Skeletal muscle satellite cell (primary cell): ENCODE data around the gene ST6GALNAC1. TPM values are rescaled to one million over a fixed set of nuclear protein-coding genes. Genes with fewer than 3 reads are reported as not detected.

Source experiments
- H3K27me3 ChIP-seq: 2 replicates; pipeline ENCODE4 v1.7.0; 2013; ENCODE audit warnings: low read length; ENCODE audit not compliant: control insufficient read depth, insufficient read depth
- H3K36me3 ChIP-seq: 2 replicates; pipeline ENCODE4 v1.7.0; 2013; ENCODE audit warnings: mild to moderate bottlenecking, control low read depth, low read length; ENCODE audit not compliant: insufficient read depth
- H3K4me1 ChIP-seq: 2 replicates; pipeline ENCODE4 v1.7.0; 2013; ENCODE audit warnings: low read length; ENCODE audit not compliant: control insufficient read depth, insufficient read depth
- H3K4me2 ChIP-seq: 2 replicates; pipeline ENCODE4 v1.7.0; 2013; ENCODE audit warnings: mild to moderate bottlenecking, low read length
- H3K4me3 ChIP-seq: 2 replicates; pipeline ENCODE4 v1.7.0; 2013; ENCODE audit warnings: low read length
- H3K9ac ChIP-seq: 2 replicates; pipeline ENCODE4 v1.7.0; 2013; ENCODE audit warnings: mild to moderate bottlenecking, low read depth, low read length, moderate library complexity
- H3K9me3 ChIP-seq: replicated peaks from 2 replicates; pipeline ENCODE4 v1.7.0; 2013; ENCODE audit warnings: mild to moderate bottlenecking, control low read depth, low read length
- total RNA-seq: library from RNA; depleted of rRNA; stranded (reverse); fragments of >200 nt; gene quantifications from 2 replicates; pipeline ENCODE4 v1.2.3, GENCODE V29; 2012; rRNA removed

The ST6GALNAC1 gene, protein sequence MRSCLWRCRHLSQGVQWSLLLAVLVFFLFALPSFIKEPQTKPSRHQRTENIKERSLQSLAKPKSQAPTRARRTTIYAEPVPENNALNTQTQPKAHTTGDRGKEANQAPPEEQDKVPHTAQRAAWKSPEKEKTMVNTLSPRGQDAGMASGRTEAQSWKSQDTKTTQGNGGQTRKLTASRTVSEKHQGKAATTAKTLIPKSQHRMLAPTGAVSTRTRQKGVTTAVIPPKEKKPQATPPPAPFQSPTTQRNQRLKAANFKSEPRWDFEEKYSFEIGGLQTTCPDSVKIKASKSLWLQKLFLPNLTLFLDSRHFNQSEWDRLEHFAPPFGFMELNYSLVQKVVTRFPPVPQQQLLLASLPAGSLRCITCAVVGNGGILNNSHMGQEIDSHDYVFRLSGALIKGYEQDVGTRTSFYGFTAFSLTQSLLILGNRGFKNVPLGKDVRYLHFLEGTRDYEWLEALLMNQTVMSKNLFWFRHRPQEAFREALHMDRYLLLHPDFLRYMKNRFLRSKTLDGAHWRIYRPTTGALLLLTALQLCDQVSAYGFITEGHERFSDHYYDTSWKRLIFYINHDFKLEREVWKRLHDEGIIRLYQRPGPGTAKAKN
- not detected in 2 replicates for total RNA-seq

DNA sequence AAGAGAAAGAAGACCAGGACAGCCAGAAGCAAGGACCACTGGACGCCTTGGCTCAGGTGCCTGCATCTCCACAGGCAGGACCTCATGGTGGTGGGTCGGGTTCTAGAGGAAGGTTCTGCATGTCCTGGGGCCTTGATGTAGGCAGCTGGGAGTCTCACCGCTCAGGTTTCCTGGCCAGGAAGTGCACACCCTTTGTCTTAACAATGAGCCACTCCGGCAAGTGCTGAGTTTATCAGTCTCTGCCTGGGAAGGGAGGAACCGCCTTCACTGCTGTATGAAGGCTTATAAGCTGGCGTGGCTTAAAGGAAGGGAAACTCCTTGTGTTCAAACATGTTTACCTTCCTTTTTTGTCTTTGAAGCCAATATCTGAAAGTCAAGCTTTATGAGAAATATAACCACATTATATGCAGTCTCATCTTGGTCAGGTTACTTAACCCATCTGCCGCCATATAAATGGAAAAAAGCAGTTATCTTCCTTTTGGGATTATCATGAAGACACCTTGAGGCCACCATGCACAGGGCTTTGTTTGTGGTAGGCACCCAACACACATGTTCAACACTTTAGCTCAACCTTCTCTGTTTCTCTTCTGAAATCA lies at the start of gene ST6GALNAC1:
ST6GALNAC1 (minus strand) TSS at position 205 of the 596 bp plus-strand sequence; CDS start at position 86, 119 bp downstream.
- H3K4me1 ChIP-seq = no peaks in the 10 kb centered on the region
- no peaks in the 10 kb centered on the region for H3K36me3 ChIP-seq
- no peaks in the 10 kb centered on the region for H3K9me3 ChIP-seq
- H3K4me3 ChIP-seq = no peak within 1 kb of the TSS
- H3K9ac ChIP-seq = no peak within 1 kb of the TSS
- peaks cover 52% of the 10 kb centered on the region for H3K27me3 ChIP-seq
- no peak within 1 kb of the TSS for H3K4me2 ChIP-seq

DNA sequence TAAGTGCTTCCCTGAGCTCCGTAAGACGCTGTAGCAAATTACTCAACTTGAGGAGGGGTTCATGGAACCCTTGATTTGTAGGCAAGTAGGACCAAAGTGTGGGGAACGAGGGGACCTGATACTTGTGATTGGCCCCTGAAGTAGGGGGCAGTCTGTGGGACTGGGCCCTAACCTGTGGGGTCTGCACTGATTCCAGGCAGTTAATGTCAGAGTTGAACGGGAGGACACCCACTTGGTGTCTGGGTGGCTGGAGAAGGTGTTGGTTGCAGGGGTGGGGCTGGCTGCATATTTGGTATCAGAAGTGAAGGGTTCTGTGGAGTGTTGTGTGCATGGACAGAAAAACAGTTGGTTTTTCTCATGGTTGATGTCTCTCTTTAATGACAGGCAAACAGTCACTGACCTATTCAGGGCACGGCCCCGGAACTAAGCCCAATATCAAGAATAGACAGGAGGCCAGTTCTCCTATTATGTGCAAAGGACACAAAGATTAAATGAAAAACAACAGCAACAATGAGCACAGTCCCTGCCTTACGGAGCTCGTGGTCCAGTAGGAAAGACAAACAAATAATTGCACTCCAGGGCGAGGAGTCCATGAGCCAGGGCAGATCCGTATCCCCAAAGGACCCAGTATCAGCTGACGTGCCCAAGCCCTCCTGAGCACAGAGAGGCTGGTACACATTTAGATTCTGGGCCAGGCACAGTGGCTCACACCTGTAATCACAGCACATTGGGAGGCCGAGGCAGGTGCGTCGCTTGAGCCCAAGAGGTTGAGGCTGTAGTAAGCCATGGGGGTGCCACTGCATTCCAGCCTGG lies 48.0 kb upstream of the ST6GALNAC1 start:
- peaks cover 23% of the 10 kb centered on the region for H3K36me3 ChIP-seq

DNA sequence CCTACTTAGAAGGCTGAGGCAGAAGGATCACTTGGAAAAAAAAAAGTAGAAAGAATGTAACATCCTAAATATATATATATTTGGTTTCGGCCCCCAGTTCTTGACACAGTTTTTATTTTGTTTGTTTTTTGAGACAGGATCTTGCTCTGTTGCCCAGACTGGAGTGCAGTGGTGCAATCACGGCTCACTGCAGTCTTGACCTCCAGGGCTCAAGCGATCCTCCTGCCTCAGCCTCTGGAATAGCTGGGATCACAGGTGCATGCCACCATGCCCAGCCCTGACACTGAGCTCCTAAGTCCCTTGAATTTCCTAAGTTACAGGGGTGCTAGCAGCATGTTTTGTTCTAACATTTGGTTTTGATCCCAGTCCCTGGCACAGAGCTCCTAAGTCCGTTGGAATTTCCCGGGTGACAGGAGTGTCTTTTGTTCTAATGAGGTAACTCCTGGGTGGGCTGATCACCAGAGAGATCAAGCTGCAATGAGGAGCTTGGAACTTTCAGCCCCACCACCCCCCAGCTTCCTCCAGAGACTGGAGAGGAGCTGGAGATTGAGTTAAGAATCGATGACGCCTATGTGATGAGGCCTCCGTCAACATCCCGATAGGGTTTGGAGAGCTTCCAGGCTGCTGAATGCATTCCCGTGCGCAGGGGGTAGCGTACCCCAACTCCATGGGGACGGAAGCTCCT lies 47.2 kb upstream of the ST6GALNAC1 start:
- peaks cover 75% of the 10 kb centered on the region for H3K4me1 ChIP-seq
- no peaks in the 10 kb centered on the region for H3K27me3 ChIP-seq
- H3K4me3 ChIP-seq = no peak overlapping the region

More for the DNA sequence above, 48.0 kb upstream of the ST6GALNAC1 start:
- Histone ChIP-seq H3K4me2 (no peak overlapping the region), H3K9me3 (no peaks in the 10 kb centered on the region), H3K27me3 (no peaks in the 10 kb centered on the region), H3K4me1 (peaks cover 80% of the 10 kb centered on the region), H3K9ac (no peak overlapping the region), H3K4me3 (no peak overlapping the region)

DNA sequence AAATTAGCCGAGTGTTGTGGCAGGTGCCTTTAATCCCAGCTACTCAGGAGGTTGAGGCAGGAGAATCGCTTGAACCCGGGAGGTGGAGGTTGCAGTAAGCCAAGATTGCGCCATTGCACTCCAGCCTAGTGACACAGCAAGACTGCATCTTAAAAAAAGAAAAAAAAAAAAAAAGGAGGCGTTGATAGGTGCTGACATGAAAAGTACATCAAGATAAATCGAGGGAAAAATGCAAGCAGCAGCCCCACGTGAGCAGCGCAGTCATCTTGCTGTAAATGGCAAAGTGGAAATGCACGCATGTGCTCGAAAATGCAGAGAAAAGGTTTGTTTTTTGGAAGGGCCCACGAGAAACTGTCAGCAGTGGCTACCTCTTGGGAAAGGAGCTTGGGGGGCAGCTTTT lies 46.3 kb upstream of the ST6GALNAC1 start:
- Histone ChIP-seq H3K9me3 (no peaks in the 10 kb centered on the region), H3K4me2 (peak overlapping the region; percentile 74), H3K9ac (peak overlapping the region; percentile 76), H3K36me3 (peaks cover 29% of the 10 kb centered on the region), H3K27me3 (no peaks in the 10 kb centered on the region), H3K4me1 (peaks cover 67% of the 10 kb centered on the region), H3K4me3 (no peak overlapping the region)

More for the DNA sequence above, 47.2 kb upstream of the ST6GALNAC1 start:
- Histone ChIP-seq H3K4me2 (no peak overlapping the region), H3K9ac (no peak overlapping the region), H3K9me3 (no peaks in the 10 kb centered on the region), H3K36me3 (peaks cover 26% of the 10 kb centered on the region)

DNA sequence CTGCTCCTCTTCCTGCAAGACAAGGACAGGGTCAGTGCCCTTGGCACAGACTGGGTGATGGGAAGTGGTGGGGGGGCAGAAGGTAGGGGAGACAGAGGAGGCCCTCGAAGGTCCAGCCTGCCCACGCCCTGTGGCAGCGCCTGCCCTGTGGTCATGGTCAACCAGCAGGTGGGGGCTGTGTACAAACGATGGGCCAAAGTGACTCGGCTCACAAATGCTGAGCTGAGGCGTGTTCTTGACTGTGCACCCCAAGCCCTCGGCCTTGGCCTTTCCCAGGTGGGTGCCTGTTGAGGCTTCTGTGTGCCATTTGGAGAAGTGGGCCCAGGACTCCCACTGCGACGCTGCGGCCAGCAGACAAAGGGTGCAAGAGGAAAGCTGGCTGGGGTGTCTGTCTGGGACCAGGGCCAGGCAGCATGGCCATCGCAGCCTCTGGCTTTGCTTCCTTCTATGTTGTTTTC lies 44.6 kb upstream of the ST6GALNAC1 start:
- Histone ChIP-seq H3K9ac (peak overlapping the region; percentile 76), H3K9me3 (no peaks in the 10 kb centered on the region), H3K4me2 (peak overlapping the region; percentile 74), H3K36me3 (peaks cover 40% of the 10 kb centered on the region), H3K27me3 (no peaks in the 10 kb centered on the region), H3K4me3 (peak overlapping the region; percentile 34), H3K4me1 (peaks cover 70% of the 10 kb centered on the region)

DNA sequence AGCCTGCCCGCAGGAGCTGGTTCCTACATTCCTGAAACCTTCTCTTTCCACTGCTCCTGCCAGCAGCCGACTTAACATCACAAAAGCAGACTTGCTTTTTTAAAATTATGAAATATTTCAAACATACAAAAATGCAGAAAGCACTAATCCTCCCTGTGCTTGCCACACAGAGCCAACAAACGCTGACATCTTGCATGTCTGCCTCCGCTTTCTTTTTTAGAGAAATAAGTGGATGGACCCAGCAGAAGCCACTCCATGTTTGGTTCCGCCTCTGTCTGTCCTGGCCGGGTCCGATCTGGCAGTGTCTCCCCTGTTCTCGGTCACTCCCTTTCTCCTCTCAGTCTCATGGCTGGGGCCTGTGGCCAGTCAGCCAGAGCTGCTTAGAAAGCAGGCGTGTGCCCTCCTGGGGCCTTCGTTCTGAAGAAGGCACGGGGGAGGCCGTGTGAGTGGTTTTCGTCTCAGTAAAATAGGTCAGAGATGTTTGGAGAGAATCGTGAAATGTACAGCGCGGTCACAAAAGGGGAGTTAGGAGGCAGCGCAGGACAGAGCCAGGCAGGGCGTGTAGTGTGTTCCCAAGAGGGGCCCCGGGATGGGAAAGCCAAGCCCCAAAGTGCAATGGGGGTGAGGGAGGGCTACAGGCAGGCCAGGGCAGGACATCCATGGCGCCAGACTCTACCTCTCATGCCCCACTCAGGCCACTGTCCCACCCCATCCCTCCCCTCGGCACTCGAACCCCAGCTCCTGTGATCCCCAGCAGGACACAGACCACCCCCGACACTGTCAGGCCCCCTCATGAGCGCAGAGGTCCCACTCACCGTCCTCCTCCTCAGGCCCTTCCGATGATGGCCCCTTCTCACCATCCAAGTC lies 44.0 kb upstream of the ST6GALNAC1 start:
- Histone ChIP-seq H3K27me3 (no peaks in the 10 kb centered on the region), H3K9ac (peak overlapping the region; percentile 76), H3K4me3 (peak overlapping the region; percentile 34), H3K36me3 (peaks cover 47% of the 10 kb centered on the region), H3K4me2 (peak overlapping the region; percentile 74), H3K9me3 (no peaks in the 10 kb centered on the region), H3K4me1 (peaks cover 71% of the 10 kb centered on the region)

DNA sequence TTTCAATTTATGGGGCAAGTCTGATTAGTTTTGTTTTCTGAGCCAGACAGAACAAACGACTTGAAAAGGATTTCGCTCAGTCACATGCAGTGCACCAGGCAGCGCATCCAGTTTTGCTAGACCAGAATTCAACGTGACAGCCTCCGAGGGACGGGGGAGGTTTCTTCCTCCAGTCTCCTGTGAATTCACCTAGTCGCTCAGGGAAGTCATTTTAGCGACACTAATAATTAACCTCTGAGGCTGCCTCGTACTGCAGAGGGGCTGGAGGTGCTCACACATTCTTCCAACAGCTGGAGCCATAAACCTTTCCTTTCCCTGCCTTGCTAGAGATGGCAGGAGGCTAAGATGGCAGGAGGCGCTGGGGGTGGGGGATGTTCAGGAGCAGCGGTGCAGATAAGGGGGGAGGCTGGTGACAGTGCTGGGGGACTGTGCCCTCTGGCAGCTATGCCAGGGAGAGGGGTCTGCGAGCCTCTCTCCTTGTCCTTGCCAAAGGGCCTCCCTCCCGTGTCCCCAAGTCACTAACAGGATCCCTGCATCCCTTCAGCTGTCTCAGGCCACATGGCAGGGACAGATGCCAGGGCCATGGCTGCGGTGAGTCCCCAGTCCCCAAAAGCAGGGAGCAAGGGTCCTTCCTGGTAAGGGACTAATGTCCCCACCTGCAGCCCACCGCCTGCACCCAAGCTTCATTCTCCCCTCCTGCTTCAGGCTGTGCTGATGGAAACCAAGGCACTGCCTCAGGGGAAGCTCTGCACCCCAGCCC lies 43.2 kb upstream of the ST6GALNAC1 start:
- Histone ChIP-seq H3K9me3 (no peaks in the 10 kb centered on the region), H3K4me2 (peak overlapping the region; percentile 74), H3K4me3 (no peak overlapping the region), H3K27me3 (no peaks in the 10 kb centered on the region), H3K4me1 (peaks cover 77% of the 10 kb centered on the region), H3K36me3 (peaks cover 48% of the 10 kb centered on the region), H3K9ac (peak overlapping the region; percentile 76)

DNA sequence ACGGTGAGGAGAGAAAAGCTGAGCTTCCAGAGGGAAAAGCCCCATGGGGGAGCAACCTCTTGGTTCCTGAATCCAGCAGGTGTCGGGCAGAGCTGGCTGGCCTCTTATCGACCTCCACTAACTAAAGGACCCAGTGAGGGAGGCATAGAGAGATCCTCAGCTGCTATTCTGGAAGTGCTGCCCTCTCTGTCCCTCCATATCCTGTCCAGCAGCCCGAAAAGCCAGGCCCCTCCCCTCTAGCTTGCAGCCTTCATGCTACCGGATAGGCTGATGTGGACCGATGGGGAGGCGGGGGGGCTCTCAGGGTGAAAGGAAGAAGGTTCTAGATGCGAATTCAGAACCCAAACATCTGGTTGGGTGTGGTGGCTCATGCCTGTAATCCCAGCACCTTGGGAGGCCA lies 42.3 kb upstream of the ST6GALNAC1 start:
- H3K4me2 ChIP-seq = no peak overlapping the region
- H3K9ac ChIP-seq = no peak overlapping the region
- H3K9me3 ChIP-seq = no peaks in the 10 kb centered on the region
- H3K4me3 ChIP-seq = no peak overlapping the region
- H3K36me3 ChIP-seq = peaks cover 45% of the 10 kb centered on the region
- H3K4me1 ChIP-seq = peaks cover 76% of the 10 kb centered on the region
- no peaks in the 10 kb centered on the region for H3K27me3 ChIP-seq

DNA sequence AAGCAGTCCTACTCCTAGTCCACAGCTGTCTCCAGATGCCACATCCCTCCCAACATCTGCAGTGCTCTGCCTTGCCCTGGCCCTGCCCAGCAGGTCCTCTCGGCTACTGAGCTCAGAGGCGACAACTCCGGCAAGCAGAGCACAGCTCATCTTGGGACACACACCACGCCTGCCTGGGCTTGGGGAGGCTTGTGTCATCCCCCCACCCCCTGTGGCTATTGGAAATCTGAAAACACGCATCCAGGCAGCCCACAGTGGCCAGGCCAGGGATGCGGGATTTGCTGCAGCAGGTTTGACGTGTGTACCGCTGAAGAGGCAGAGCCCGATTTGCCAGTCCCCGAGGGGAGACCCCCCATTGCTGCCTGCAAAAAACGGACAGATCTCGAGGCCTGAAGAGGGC lies 41.8 kb upstream of the ST6GALNAC1 start:
- Histone ChIP-seq H3K4me2 (no peak overlapping the region), H3K9ac (no peak overlapping the region), H3K27me3 (no peaks in the 10 kb centered on the region), H3K36me3 (peaks cover 50% of the 10 kb centered on the region), H3K4me3 (no peak overlapping the region), H3K9me3 (no peaks in the 10 kb centered on the region), H3K4me1 (peaks cover 73% of the 10 kb centered on the region)
